Aorta (tissue), 5 donors: Measurements from ENCODE around the gene FGF6. TPM values are rescaled to one million over a fixed set of nuclear protein-coding genes. Genes with fewer than 3 reads are reported as not detected.

Experiments
- ATAC-seq: fragments of 200-7000 bp; cut with Tn5 transposase; one replicate; pipeline ENCODE4 v1.9.1; 2022; ENCODE audit warnings: moderate library complexity; ENCODE audit not compliant: low FRiP score
- DNase-seq, 2 donors: peaks; one replicate each; pipeline ENCODE4 v3.0.0-alpha.2; 2020
- H3K27ac ChIP-seq, 2 donors: one replicate each; pipeline ENCODE4 v1.5.1; 2013; ENCODE audit warnings: low read length in 2 of 2, mild to moderate bottlenecking in 2 of 2, moderate library complexity in 2 of 2, control low read depth in 1 of 2, inconsistent platforms in 1 of 2, low read depth in 1 of 2
- H3K27me3 ChIP-seq, 2 donors: one replicate each; pipeline ENCODE4 v1.6.1; 2013; ENCODE audit warnings: control low read depth in 1 of 2, low read length in 1 of 2, mild to moderate bottlenecking in 1 of 2, moderate library complexity in 1 of 2; ENCODE audit not compliant: insufficient read depth in 2 of 2, control insufficient read depth in 1 of 2
- H3K36me3 ChIP-seq, 2 donors: one replicate each; pipeline ENCODE4 v1.6.1; 2013; ENCODE audit warnings: control low read depth in 1 of 2, low read length in 1 of 2, mild to moderate bottlenecking in 1 of 2; ENCODE audit not compliant: insufficient read depth in 2 of 2, control insufficient read depth in 1 of 2
- H3K4me1 ChIP-seq, 2 donors: one replicate each; pipeline ENCODE4 v1.6.1; 2013; ENCODE audit warnings: low read length in 2 of 2, control low read depth in 1 of 2, mild to moderate bottlenecking in 1 of 2, moderate library complexity in 1 of 2; ENCODE audit not compliant: insufficient read depth in 2 of 2, control insufficient read depth in 1 of 2
- H3K4me3 ChIP-seq, 2 donors: one replicate each; pipeline ENCODE4 v1.5.1; 2013; ENCODE audit warnings: low read length in 2 of 2, control low read depth in 1 of 2, mild to moderate bottlenecking in 1 of 2
- H3K9me3 ChIP-seq: one replicate; pipeline ENCODE4 v1.6.1; 2013; ENCODE audit warnings: mild to moderate bottlenecking, low read length; ENCODE audit not compliant: control insufficient read depth
- WGBS, 2 donors: extraction: QIAGEN DNeasy Blood & Tissue Kit; methylation state at CpG; one replicate each; pipeline ENCODE4 v1.1.7; 2013; 5-methylcytosine and 5-hydroxymethylcytosine counted together
- intact Hi-C, 2 donors: fragments of 100-400 bp; cut with DNase I; formaldehyde crosslinking; loops; one replicate each; pipeline versions ENCODE4 v1.14.2 to v1.15.0; 2022
- polyA plus RNA-seq, 2 donors: library from polyadenylated mRNA; stranded (reverse); fragments of 200-250 nt; gene quantifications; one replicate each; pipeline ENCODE4 v1.2.3, GENCODE V29; 2013
- total RNA-seq, 2 donors: library from RNA; stranded (reverse); fragmentation: NEBNext Ultra II Directional; extraction: Animal tissue kit (Norgen Biotek cat#: 25700); gene quantifications; one replicate each; pipeline ENCODE4 v1.2.1, GENCODE V29; 2021
- donor health status: healthy with polysubstance abuse.
- donor health status: Bipolar disorder and iron deficiency.
- donor health status: DM: no; HTN: no; CAD: no.
- donor health status: DM: no; HTN: no; CAD: no.
- donor health status: DM: yes; HTN: yes; CAD: no.

FGF6 gene
- total and polyA plus RNA-seq, 4 donors = not detected

DNA sequence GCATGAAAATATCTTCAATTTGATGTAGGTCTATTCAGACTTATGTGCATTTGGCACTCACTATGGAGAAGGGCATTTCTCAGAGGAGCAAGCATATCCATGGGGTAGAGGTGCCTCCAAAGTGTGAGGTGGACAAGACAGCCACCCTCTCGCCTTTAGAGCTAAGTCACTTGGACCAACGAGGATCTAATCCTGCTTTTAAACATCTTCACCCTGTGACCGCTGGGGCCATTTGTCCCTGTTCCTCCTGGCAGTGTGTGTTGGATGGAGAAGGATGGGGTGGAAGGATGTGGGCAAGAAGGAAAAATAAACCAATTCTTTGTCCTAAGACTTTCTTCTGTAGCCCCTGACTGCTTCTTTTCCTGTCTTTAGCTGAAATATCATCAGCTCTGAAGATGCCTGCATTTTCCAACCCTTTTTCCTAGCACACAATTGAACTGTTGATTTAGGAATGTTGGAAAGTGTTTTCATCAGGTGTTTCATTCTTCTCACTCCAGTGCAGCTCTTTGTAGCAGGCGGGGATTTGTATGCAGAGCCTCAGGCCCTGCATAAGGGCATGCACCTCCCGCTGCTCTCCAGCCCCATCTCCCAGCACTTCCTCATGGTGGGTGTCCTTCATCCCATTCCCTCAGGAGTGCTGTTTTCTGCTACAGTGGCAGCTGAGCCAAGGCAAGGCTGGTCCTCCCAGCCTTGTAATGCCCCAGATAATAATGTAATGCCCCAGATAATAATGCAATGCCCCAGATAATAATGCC lies 5.3 kb downstream of the FGF6 start:
- no peak for ATAC-seq
- WGBS, 2 donors = 55 to 57% methylated on average over 5 of the region's 5 CpGs
- H3K27ac ChIP-seq = no peak overlapping the region
- intact Hi-C loops = no loop called here
- H3K4me3 ChIP-seq = no peak overlapping the region
- no peaks in the 10 kb centered on the region for H3K36me3 ChIP-seq
- no peaks in the 10 kb centered on the region for H3K4me1 ChIP-seq
- H3K27me3 ChIP-seq = no peaks in the 10 kb centered on the region
- DNase-seq = no peak
- H3K9me3 ChIP-seq = no peaks in the 10 kb centered on the region

DNA sequence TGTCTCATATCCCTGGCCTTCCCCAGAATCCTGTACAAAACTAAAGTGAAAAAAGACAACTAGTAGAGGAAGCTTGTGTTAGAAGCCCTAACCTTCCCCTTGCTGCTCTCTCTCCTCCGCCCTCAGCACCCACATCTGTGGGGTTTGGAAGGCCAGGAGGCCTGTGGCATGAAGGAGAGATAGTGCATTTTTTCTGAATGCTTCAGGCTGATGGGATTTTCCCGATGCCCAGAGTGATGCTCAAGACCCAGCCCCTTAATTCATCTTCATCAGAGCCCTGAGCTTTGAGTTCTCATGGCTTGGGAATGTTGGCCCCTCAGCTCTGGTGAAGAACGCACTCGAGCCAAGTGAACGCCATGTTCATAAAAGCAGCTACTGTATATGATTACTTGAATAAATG lies 5.9 kb downstream of the FGF6 start:
- intact Hi-C loops = no loop called here
- H3K4me3 ChIP-seq = no peak overlapping the region
- no peaks in the 10 kb centered on the region for H3K4me1 ChIP-seq
- no peaks in the 10 kb centered on the region for H3K36me3 ChIP-seq
- no peak for ATAC-seq
- H3K9me3 ChIP-seq = peaks cover 2% of the 10 kb centered on the region
- no peak for DNase-seq
- H3K27ac ChIP-seq = no peak overlapping the region
- H3K27me3 ChIP-seq = no peaks in the 10 kb centered on the region
- WGBS, 2 donors = 51 to 56% methylated on average over 5 of the region's 5 CpGs

DNA sequence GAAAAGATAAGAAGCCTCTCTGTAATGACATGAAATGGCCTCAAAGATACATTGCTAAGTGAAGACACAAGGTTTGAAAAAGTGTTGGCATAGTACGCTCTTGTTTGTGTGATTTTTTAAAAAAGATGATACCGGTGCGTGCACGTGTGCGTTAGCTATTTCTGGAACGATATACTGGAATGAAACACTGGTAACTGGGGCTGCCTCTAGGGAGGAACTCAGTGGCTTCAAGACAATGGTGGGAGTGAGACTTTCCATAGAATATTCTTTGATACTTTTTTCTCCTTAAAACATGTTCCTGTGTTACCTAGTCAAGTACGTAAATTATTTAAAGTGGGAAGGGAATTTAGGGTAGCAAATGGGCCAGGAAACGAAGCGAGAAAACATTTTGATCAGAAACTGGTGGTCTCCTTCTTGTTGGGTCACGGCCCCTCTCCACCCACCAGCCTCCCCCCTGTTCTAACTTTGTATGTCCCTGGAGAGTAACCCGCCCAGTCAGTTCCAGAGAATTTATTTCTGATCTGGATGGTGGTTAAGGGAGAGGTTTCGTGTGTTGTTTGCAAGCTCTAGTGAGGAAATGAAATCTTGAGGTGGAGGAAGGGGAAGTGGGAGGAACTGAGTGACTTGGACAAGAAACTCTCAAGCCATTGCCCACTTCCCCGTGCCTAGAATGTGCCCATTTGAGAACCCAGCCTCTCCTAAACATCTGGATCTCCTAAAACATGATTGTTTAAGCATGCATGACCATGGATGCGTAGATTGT lies 6.6 kb downstream of the FGF6 start:
- no peak overlapping the region for H3K27ac ChIP-seq
- H3K27me3 ChIP-seq = no peaks in the 10 kb centered on the region
- ATAC-seq (no peak), DNase-seq (no peak)
- H3K9me3 ChIP-seq = peaks cover 2% of the 10 kb centered on the region
- intact Hi-C loops = no loop called here
- no peaks in the 10 kb centered on the region for H3K4me1 ChIP-seq
- no peaks in the 10 kb centered on the region for H3K36me3 ChIP-seq
- H3K4me3 ChIP-seq = no peak overlapping the region
- 71 to 73% methylated on average over 14 of the region's 14 CpGs for WGBS, 2 donors

- Histone ChIP-seq H3K9me3 (peaks cover 2% of the 10 kb centered on the region), H3K27me3 (no peaks in the 10 kb centered on the region), H3K4me3 (no peak overlapping the region), H3K4me1 (no peaks in the 10 kb centered on the region), H3K36me3 (no peaks in the 10 kb centered on the region), H3K27ac (no peak overlapping the region)
- 79 to 87% methylated on average over 6 of the region's 6 CpGs for WGBS, 2 donors
- ATAC-seq = no peak
- no peak for DNase-seq
- intact Hi-C loops = no loop called here
Observed at GRCh38 chr12:4435537-4435936, 10.1 kb downstream of the FGF6 start.

GRCh38 chr12:4434706-4435425 lies 10.7 kb downstream of the FGF6 start:
- Histone ChIP-seq H3K27me3 (no peaks in the 10 kb centered on the region), H3K36me3 (no peaks in the 10 kb centered on the region), H3K4me3 (no peak overlapping the region), H3K9me3 (peaks cover 2% of the 10 kb centered on the region), H3K27ac (no peak overlapping the region), H3K4me1 (no peaks in the 10 kb centered on the region)
- ATAC-seq (no peak), DNase-seq (no peak)
- intact Hi-C loops = no loop called here
- WGBS, 2 donors = 85 to 92% methylated on average over 7 to 8 of the region's 8 CpGs

DNA sequence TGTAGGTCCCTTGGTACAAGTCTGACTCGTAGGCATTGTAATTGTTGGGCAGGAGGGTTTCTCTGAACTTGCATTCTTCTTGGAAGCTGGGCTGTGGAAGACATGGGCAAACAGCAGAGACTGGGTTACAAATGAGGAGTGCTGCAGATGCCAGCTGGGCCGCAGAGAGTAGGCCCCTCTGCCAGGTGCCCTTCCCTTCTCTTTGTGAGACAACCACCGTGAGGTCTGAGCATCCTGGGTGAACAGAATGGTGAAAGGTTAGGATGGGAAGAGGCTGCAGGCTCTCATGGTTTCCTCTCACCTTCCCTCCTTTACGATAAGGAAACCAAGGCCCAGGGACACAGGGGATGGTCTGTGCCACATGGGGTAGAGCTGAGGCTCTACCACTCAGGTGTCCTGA lies 11.3 kb downstream of the FGF6 start:
- intact Hi-C loops = no loop called here
- no peaks in the 10 kb centered on the region for H3K4me1 ChIP-seq
- H3K9me3 ChIP-seq = peaks cover 2% of the 10 kb centered on the region
- H3K4me3 ChIP-seq = no peak overlapping the region
- H3K36me3 ChIP-seq = no peaks in the 10 kb centered on the region
- DNase-seq (no peak), ATAC-seq (no peak)
- WGBS, 2 donors = 86 to 87% methylated on average over 4 of the region's 4 CpGs
- no peak overlapping the region for H3K27ac ChIP-seq
- H3K27me3 ChIP-seq = no peaks in the 10 kb centered on the region

GRCh38 chr12:4433745-4434058 lies 11.9 kb downstream of the FGF6 start:
- no peaks in the 10 kb centered on the region for H3K36me3 ChIP-seq
- no peak overlapping the region for H3K4me3 ChIP-seq
- peaks cover 2% of the 10 kb centered on the region for H3K9me3 ChIP-seq
- ATAC-seq (no peak), DNase-seq (no peak)
- WGBS, 2 donors = 24% methylated on average over 4 of the region's 4 CpGs
- intact Hi-C loops = no loop called here
- no peaks in the 10 kb centered on the region for H3K4me1 ChIP-seq
- H3K27ac ChIP-seq = no peak overlapping the region
- H3K27me3 ChIP-seq = no peaks in the 10 kb centered on the region

GRCh38 chr12:4432878-4433744 lies 12.5 kb downstream of the FGF6 start:
- intact Hi-C loops = no loop called here
- Histone ChIP-seq H3K36me3 (no peaks in the 10 kb centered on the region), H3K4me3 (no peak overlapping the region), H3K4me1 (no peaks in the 10 kb centered on the region), H3K27ac (no peak overlapping the region), H3K9me3 (peaks cover 2% of the 10 kb centered on the region), H3K27me3 (no peaks in the 10 kb centered on the region)
- ATAC-seq = no peak
- WGBS, 2 donors = 50 to 55% methylated on average over 9 of the region's 9 CpGs
- DNase-seq = no peak
